ENCODE measurements around the gene PRR5L. TPM values are rescaled to one million over a fixed set of nuclear protein-coding genes. Genes with fewer than 3 reads are reported as not detected.
"Not testable (repeated sequence)": the region's sequence is repeated elsewhere in the genome, so short reads cannot be mapped to it uniquely, and the experiment has no call there.

PRR5L gene
- total RNA-seq, 1 donor from 2014 or later: 122 TPM

- Mint-ChIP-seq H3K27me3 (ENCODE audit: unreplicated experiment) (peaks cover 7% of the 10 kb centered on the region), H3K4me1 (ENCODE audit: unreplicated experiment) (peaks cover 17% of the 10 kb centered on the region), H3K36me3 (ENCODE audit: low read depth, unreplicated experiment) (peaks cover 4% of the 10 kb centered on the region), H3K4me3 (ENCODE audit: unreplicated experiment) (peak overlapping the region; percentile 97), H3K27ac (ENCODE audit: unreplicated experiment) (peak overlapping the region; percentile 91), H3K9me3 (ENCODE audit: unreplicated experiment) (no peaks in the 10 kb centered on the region)
- TF ChIP-seq CTCF (IDR thresholded peaks at IDR 0.05; ENCODE audit: unreplicated experiment): no peak
- peak; percentile 19 for DNase-seq (ENCODE audit: low spot score)
Measured at GRCh38 chr11:36509201-36509639, 213.1 kb downstream of the PRR5L start.

GRCh38 chr11:36509694-36510593 lies 213.9 kb downstream of the PRR5L start, which contains the start of gene TRAF6:
TSS of gene TRAF6 (minus strand) at chr11:36510272. CDS start at chr11:36501515, 8,757 bp downstream.
- Mint-ChIP-seq H3K27me3 (ENCODE audit: unreplicated experiment) (peaks cover 7% of the 10 kb centered on the region), H3K4me3 (ENCODE audit: unreplicated experiment) (peak within 1 kb of the TSS; percentile 97), H3K36me3 (ENCODE audit: low read depth, unreplicated experiment) (peaks cover 4% of the 10 kb centered on the region), H3K27ac (ENCODE audit: unreplicated experiment) (peak within 1 kb of the TSS; percentile 91), H3K9me3 (ENCODE audit: unreplicated experiment) (no peaks in the 10 kb centered on the region), H3K4me1 (ENCODE audit: unreplicated experiment) (peaks cover 17% of the 10 kb centered on the region)
- peak; percentile 91 for TF ChIP-seq CTCF (IDR thresholded peaks at IDR 0.05; ENCODE audit: unreplicated experiment)
- DNase-seq (ENCODE audit: low spot score): peak; percentile 96

GRCh38 chr11:36510594-36510942 lies 214.5 kb downstream of the PRR5L start:
- Mint-ChIP-seq H3K36me3 (ENCODE audit: low read depth, unreplicated experiment) (peaks cover 4% of the 10 kb centered on the region), H3K27ac (ENCODE audit: unreplicated experiment) (peak overlapping the region; percentile 88), H3K27me3 (ENCODE audit: unreplicated experiment) (peaks cover 7% of the 10 kb centered on the region), H3K9me3 (ENCODE audit: unreplicated experiment) (no peaks in the 10 kb centered on the region), H3K4me3 (ENCODE audit: unreplicated experiment) (peak overlapping the region; percentile 97), H3K4me1 (ENCODE audit: unreplicated experiment) (peaks cover 17% of the 10 kb centered on the region)
- TF ChIP-seq CTCF (IDR thresholded peaks at IDR 0.05; ENCODE audit: unreplicated experiment): no peak
- DNase-seq (ENCODE audit: low spot score): no peak

- H3K36me3 Mint-ChIP-seq (ENCODE audit: low read depth, unreplicated experiment); H3K27ac Mint-ChIP-seq (ENCODE audit: unreplicated experiment); DNase-seq (ENCODE audit: low spot score); H3K9me3 Mint-ChIP-seq (ENCODE audit: unreplicated experiment); H3K27me3 Mint-ChIP-seq (ENCODE audit: unreplicated experiment): not testable (repeated sequence)
- peaks cover 17% of the 10 kb centered on the region for H3K4me1 Mint-ChIP-seq (ENCODE audit: unreplicated experiment)
- peak overlapping the region; percentile 97 for H3K4me3 Mint-ChIP-seq (ENCODE audit: unreplicated experiment)
Measured at GRCh38 chr11:36511062-36511461, 215.0 kb downstream of the PRR5L start.

- TF ChIP-seq CTCF (IDR thresholded peaks at IDR 0.05; ENCODE audit: unreplicated experiment): no peak
- no peak overlapping the region for H3K4me3 Mint-ChIP-seq (ENCODE audit: unreplicated experiment)
- H3K27me3 Mint-ChIP-seq (ENCODE audit: unreplicated experiment): peaks cover 7% of the 10 kb centered on the region
- H3K9me3 Mint-ChIP-seq (ENCODE audit: unreplicated experiment): no peaks in the 10 kb centered on the region
- peaks cover 17% of the 10 kb centered on the region for H3K4me1 Mint-ChIP-seq (ENCODE audit: unreplicated experiment)
- no peak overlapping the region for H3K27ac Mint-ChIP-seq (ENCODE audit: unreplicated experiment)
- no peak for DNase-seq (ENCODE audit: low spot score)
- peaks cover 4% of the 10 kb centered on the region for H3K36me3 Mint-ChIP-seq (ENCODE audit: low read depth, unreplicated experiment)
Measured at GRCh38 chr11:36512016-36512415, 215.9 kb downstream of the PRR5L start.
